B cell (primary cell): ENCODE data around the gene LIX1.

Experiments
- CTCF ChIP-seq: fragments of 200-600 bp; IDR thresholded peaks from one replicate; pipeline ENCODE4 v1.8.0; 2022; ENCODE audit warnings: antibody characterized with exemption, mild to moderate bottlenecking
- EZH2 ChIP-seq: IDR thresholded peaks from 2 replicates; pipeline ENCODE4 v1.6.1; 2012; ENCODE audit warnings: borderline replicate concordance, low read depth, mild to moderate bottlenecking, moderate library complexity, low read length; ENCODE audit not compliant: insufficient read depth, poor library complexity, severe bottlenecking

GRCh38 chr5:97076098-97076497 is 66.3 kb downstream of the LIX1 start:
- TF ChIP-seq CTCF, result no peak
- no peak for TF ChIP-seq EZH2
